GM21737 (cell line): ENCODE data around the gene HMGXB3.
"Not testable (repeated sequence)": the region's sequence is repeated elsewhere in the genome, so short reads cannot be mapped to it uniquely, and the experiment has no call there.

Source experiments
- ATAC-seq: cut with Tn5 transposase; IDR thresholded peaks from one replicate; pipeline ENCODE4 v1.9.1; 2021; ENCODE audit warnings: mild to moderate bottlenecking, moderate library complexity; ENCODE audit not compliant: unreplicated experiment

HMGXB3 gene

DNA sequence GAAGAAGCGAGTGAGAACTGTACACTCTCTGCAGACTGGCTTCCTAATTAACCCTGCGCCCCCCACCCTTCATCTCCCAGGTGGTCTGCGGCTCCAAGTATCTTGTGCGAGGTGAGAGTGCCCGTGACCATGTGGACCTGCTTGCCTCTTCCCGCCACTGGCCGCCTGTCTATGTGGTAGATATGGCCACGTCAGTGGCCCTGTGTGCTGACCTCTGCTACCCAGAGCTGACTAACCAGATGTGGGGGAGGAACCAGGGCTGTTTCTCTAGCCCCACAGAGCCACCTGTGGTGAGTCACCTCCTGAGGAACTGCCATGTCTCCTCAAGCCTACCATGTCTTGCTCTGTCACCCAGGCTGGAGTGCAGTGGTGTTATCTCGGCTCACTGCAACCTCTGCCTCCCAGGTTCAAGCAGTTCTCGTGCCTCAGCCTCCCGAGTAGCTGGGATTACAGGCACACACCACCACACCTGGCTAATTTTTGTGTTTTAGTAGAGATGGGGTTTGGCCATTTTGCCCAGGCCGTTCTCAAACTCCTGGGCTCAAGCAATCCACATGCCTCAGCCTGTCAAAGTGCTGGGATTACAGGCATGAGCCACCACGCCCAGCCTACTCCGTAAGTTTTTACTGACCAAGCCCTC lies 49.8 kb downstream of the HMGXB3 start:
- not testable (repeated sequence) for ATAC-seq

DNA sequence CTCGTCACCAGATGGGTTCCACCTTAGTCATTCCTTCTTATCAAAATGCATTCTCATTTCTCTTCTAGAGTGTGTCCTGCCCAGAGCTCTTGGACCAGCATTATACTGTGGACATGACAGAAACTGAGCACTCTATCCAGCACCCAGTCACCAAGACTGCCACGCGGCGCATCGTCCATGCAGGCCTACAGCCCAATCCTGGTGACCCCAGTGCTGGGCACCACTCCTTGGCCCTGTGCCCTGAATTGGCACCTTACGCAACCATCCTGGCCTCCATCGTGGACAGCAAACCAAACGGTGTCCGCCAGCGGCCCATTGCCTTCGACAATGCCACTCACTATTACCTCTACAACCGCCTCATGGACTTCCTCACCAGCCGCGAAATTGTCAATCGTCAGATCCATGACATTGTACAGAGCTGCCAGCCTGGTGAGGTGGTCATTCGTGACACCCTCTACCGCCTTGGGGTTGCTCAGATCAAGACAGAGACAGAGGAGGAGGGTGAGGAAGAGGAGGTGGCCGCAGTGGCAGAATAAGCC lies 51.2 kb downstream of the HMGXB3 start:
- ATAC-seq, result no peak

DNA sequence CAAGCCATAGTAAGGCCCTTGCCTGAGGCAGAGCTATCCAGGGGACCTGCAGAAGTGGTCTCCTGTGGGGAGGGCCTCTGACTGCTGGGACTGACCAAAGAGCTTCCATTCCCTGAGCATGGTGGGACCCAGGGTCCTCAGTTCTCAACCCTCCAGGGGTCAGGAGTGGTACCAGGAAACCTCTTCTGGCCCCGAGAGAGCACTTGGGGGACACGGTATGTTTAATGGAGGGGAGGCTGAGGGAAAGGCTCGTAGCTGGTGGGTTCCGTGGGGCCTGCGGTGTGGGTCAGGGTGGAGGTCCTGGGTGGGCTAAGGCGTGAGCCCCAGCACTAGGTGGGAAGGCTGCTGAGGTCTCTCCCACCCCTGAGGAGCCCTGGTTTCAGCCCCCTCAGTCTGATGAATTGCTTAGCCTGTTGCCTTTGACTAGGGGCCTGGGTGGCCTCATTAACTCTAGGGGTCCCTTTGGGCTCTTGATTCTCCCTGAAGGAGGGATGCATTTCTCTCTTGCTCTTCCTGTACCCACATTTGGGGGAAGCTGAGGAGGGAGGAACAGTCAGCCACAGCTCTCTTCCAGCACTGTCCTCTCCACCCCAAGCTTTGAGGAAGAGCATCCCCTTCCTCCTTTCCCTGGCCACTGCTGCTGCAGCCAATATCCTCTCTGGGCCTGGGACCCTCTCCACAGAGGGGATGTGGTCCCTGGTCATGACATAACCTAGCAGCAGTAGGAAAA lies 51.9 kb downstream of the HMGXB3 start:
- no peak for ATAC-seq

DNA sequence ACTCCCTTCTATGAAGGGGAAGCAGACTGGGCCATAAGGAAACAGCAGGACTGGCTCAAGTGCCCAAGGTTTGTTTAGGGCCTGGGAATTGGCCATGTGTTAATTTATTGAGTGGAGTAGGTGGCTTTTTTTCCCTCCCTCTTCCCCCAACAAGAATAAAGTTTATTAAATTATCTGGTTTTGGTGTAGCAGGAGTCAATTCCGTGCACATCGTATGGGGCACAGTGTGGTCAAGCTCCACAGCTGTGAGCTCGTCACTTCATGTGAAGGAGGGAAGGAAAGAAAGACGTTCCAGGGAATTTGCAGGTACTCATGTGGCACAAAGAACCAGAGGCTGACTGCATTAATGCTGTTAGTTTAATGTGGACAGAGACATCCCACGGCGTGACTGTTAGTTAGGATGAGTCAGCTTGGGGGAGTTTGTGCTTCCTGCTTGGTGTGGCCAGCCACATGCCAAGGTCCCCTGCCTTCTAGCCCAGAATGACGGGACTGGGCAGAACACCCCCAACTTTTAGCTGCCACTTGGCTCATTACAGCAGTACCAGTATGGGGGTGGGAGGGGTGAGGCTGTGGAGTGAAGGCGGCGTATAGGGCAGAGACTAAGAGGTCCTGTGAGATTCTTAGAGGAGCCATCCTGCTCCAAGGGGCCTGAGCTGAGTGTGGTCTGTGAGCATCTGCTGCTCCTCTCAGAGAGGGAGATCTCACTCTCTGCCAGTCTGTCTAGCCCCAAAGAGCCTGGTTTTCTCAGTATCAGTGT lies 52.6 kb downstream of the HMGXB3 start:
- no peak for ATAC-seq

DNA sequence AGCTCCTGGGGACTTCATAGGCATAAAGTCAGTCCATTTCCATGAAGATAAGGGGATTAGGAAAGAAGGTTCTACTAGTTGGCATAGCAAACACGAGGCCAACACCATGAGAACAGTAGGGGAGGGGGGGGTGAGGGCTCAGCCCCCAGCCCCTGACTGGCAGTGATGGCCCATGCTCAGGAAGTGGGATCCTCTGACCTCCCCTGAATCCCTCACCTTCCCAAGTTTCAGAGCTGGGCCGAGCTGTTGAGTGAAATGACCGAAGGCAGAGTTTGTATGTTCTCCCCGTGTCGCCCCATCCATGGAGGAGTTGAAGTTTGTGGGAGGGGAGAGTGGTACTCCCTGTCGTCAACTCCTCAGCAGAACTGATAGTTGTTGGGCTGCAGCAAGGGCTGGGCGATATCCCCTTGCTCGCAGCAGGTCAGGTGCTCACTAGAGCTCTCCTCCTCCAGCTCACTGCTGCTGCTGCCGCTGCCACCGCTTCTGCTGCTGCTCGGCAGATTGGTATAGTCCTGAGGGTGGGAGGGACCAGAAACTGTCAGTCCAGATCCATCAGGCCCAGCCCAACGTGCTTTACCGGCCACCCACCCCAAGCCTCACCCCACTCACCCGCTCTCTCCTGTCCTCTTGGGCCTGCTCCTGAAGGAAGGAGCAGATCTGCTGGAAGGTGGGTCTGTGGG lies 53.3 kb downstream of the HMGXB3 start:
- no peak for ATAC-seq

DNA sequence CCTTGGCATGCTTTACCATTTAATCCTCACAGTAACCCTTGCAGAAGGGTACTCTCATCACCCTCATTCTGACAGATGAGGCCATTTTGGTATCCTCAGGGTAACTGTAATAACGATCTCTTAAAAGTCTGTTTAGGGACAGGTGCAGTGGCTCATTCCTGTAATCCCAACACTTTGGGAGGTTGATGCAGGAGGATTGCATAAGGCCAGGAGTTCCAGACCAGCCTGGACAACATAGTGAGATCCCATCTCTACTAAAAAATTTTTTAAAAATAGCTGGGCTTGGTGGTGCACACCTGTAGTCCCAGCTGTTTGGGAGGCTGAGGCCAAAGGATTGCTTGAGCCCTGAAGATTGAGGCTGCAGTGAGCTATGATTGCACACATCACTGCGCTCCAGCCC lies 54.0 kb downstream of the HMGXB3 start:
- ATAC-seq, result no peak

DNA sequence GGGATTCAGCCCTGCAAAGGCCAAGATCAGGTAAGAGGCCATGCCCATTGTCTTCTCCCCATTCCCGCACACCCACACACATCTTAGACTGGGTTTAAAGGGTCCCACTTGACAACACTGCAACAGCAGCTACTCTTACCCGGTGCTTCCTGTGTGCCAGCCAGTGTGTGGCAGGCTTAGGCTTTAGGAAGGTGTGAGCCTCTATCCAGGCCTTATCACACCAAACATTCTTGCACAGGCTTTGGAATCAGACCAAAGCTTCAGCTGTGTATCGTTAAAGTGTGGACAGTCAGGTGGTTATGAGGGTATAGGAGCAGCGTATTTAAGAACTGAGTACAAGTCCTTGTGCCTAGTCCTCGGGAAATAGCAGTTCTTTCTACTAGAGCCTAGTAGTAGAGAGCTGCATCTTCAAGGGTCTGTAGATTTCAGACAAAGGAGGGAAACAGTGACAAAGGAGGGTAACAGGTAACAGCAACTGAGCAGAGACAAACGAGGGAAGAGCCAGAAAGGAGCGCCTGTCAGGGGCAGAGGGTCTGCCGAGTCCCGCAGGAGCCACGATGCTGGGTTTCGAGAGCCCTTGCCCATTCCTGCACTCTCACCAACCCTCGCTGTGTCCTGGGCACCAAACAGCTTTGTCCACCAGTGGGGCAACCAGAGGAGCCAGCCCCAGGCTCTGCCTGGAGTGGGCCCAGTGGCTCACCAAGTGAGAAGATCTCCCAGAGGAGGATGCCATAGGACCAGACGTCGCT lies 55.0 kb downstream of the HMGXB3 start:
- no peak for ATAC-seq

DNA sequence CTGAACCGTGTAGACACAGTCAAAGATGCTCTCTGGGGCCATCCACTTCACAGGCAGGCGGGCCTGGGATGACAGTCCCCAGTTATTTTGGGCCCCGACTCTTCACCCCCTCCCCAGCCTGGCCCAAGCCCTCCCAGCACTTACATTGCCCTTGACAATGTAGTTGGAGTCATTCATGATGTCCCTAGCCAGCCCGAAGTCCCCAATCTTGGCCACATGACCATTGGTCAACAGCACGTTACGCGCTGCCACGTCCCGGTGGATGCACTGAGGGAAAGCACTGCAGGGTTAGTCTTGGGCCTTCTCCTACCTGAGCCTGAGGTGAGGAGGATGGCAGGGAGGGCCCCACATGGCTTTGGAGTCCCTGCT lies 55.5 kb downstream of the HMGXB3 start:
- ATAC-seq, result no peak

DNA sequence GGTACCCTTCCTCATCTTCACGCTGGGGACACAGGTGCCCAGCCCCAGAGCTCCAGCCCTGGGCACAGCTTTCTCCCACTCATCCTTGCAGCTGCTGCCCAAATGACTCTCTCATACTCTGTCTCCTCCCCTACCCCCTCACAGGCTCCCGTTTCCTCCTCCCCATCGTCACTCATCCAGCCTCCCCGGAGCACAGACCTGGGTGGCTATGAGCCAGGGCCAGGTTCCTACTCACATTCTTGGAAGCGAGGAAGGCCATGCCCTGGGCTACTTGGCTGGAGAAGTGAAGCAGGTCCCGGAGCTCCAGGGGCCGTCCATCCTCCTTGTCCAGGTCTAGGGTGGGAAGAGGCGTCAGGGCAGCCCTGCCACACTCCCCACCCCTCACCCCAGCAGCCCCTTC lies 56.5 kb downstream of the HMGXB3 start:
- no peak for ATAC-seq

DNA sequence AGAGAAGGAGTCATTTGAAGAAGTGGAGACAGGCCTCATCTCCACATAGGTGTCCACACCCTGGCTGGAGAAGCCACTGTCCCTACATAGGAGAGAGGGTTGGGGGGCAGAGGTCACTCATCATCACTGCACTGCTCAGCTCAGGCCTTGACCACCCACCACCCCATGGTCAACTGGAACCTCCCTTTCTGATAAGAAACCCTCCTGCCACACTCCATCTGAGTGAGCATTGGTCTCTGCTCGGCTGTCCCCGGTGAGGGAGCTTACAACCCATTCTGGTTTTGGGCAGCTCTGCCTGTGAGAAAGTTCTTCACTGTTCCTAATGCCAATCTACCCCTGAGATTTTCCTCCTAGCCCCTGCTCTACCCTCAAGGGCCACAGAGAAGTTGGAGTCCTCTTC lies 57.0 kb downstream of the HMGXB3 start:
- no peak for ATAC-seq

DNA sequence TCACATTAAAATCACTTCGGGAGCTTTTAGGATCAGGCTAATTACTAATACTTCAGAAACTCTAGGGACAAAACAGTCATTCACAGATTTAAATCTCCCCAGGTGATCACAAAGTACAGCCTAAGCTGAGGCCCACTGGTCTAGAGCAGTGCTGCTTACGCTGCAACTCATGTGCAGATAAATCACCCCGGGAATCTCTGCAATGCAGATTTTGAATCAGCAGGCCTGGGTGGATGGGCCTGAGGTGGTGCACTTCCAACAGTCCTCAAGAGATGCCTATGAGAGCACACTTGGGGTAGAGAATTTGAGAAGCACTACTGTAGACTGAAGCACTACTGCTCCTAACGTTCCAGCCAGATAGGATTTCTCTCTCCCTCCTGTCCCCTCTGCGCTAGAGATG lies 57.5 kb downstream of the HMGXB3 start:
- no peak for ATAC-seq

DNA sequence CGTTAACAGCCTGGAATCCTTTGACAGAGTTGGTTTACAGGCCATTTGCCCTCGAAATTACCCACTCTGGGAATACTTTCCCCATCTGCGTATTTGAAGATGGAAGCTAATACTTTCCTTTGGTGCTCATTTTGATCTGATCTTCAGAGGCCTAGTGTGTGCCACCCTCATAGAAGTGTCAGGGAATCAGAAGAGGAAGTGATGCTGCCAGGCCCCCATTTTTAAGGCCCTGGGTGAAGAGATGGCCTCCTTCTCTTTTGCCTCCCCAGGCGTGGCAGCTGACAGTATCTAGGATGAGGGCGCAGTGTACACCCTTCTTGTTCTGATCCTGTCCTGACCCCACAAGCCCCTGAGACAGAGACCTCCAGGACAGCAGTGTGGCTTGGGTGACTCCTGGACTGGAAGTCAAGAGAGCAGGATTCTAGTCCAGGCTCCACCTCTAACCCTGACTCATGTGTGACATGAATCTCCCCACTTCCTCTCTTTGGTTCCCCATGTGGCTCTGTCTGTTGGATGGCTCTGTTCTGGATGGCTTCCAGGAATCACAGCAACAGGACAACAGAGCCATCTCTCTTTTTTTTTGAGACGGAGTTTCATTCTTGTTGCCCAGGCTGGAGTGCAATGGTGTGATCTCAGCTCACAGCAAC lies 58.1 kb downstream of the HMGXB3 start:
- no peak for ATAC-seq

DNA sequence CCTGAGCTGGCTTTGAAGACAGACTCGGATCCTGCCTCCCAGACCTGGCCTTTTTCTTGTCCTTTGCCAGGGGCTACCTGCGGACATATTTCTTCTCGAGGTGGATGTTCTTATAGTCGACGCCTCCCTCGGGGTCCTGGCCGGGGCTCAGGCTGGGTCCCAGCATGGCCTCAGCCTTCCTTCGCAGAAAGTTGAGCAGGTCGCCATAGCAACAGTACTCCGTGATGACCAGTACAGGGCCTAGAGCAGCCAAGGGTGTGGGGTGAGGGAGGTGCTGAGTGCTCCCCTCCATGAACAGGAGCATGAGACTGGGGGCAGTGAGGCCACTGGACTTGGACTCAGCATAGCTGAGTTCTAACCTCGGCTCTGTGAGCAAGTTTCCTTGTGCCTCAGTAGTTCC lies 59.1 kb downstream of the HMGXB3 start:
- no peak for ATAC-seq

DNA sequence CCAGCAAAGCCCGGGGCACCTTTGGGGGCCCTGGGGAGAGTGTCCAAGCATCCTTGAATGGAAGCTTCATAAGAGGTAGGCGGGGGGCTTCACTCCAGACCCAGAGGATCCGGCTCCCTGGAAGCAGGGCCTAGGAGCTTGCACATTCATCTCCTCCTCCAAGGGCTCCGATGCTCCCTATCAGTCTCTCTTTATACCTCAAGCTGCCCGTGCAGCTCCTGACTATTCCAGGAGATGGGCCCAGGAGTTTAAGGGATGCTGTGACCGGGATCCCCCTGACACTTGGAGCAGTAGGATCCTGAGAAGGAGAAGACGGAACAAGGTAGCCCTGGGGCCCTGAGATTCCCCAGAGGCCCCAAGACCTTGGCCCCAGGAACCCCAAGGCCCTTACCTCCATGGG lies 59.9 kb downstream of the HMGXB3 start:
- no peak for ATAC-seq

DNA sequence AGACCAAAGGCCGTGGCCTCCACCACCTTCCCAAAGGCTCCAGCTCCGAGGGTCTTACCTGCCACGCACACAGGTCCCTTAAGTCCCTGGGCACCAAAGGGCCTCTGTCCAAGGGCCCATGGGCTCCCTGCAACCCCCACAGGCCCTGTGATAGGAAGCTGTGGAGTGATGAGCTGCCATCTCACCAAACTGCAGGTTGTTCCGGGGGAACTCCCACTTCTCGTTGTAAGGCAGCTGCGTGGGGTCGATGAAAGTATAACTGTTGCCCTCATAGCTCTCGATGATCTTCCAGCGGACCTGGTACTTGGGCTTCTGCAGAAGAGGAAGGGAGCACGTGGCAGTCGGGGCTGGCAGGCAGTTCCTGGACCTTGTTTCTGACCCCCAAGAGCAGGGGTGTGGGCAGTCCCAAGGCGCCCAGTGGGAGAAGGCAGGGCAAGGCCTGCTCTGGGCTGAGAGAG lies 61.0 kb downstream of the HMGXB3 start:
- no peak for ATAC-seq

DNA sequence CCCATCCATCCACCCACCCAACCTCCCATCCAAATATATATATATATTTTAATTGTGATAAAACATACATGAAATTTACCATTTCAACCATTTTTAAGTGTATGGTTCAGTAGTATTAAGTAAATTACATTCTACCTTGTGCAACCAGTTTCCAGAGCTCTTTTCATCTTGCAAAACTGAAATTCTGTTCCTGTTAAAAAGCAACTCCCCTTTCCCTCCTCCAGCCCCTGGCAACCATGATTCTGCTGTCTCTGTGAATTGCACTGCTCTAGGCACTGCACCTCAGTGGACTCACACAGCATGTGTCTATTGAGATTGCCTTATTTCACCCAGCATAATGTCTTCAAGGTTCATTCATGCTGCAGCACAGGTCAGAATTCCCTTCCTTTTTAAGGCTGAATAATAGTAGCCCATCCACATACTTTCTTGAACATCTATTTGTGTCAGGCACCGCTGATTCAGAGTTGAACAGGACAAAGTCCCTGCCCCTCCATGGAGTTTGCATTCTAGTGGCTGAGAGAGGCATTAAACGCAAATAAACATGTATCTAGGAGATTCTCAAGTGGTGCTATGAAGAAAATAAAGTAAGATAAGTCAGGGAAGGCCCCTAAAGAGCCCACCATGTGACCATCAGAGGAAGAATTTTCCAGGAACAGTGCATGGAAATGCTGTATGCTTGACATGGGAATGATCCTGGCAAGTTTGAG lies 61.8 kb downstream of the HMGXB3 start:
- ATAC-seq, result no peak

DNA sequence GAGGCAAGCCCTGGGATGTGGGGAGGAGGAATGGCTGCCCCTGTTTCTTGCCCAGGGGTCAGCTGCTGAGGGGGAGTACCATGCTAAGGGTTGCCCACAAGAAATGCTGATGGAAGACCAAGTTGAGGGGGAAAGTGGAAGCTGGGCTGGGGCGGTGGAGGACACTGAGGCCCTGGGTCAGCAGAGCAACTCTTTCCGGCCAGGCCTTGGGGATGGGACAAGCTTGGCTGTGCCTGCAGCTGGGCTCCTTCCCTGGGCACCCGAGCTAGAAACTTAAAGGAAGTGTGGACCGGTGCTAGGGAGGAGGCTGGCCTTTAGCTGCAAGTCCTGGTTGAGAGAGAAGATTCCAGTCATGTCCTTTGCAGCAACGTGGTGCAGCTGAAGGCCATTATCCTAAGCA lies 63.1 kb downstream of the HMGXB3 start:
- ATAC-seq, result no peak

DNA sequence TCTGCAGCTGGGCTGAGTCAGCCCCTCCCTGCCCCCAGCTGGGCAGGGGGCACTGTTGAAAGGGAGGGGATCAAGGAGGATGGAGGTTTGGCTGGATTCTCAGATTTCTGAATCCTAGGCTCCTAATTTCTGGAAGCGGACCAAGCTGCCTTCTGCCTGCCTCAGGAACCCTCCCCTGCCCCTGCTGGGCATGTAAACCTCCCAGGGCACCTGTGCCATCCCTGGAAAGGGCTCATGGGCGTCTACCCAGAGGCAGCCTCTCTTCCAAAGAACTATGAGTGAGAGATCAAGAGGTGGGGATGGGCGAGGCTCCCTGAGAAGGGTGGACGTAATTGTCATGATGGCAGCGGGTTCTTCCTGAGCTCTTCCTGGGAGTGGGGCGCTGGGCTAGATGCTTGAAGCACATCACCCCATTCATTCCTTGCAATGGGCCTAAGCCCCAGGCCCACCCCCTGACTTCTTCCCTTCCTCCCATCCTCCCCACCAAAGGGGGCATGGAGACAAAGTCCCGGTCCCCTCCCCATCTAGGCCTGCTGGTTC lies 64.2 kb downstream of the HMGXB3 start:
- no peak for ATAC-seq

DNA sequence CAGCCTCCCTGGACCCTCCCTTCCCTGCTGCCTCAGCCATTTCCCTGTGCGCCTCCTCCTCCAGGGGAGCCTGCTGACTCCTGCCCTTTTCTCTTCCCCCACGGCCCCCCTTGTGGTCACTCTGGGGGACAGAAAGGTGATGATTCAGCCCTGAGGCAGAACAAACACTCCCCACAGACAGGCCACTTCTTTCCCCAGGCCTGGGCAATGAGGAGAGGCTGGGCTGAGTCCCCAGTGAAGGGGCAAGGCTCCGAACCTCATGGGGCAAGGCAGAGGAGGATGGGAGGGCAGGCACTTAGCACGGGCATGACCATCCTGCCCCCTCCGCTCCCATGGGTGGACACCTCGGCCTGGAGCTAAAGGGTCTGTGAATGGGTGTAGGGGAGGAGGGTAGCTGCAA lies 64.8 kb downstream of the HMGXB3 start:
- ATAC-seq, result no peak
